ENCODE results near the gene DRD2.

Gene DRD2

DNA sequence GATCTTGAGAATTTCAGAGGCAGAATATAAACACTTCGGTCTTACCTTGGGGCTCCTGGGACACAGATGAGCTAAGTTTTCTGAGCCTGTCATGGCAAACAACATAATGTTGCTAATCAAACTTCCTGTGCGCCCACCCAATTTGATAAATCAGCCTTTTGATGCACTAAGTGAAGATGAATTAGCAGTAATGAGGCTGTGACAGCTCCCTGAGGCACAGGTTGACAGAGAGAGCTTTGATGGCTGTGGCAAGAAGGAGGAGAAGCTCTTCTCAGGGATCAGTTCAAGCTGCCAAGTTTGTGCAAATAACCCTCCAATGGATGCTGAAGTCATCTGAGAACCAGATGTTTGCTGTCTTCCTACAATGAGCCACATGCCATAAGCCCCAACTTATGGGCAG lies 34.4 kb downstream of the DRD2 start:
- DNase-seq = no peak

DNA sequence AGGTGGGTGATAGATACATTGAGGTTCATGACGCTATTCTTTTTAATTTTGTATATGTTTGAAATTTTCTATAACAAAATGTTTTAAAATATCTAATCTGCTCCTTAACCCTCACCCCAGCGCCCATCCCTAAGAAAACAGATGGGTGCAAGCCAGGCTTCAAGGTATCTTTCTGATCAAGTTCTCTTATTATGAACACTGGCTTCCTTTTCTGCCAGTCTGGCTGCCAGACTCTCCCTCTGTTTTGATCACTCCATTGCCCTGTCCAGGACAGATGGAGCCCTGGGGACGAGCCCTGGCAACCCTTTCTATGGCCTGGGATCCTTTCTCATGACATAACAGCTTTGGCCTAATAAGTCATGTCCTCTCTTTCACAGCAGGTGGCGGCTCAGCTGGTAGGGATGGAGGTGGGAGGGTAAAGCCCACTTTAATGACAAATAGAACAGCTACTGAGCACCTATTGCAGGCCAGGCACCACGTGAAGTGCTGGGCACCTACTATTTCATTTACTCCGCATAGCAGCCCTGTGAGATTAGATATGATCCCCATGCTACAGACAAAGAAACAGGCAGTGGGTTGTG lies 38.4 kb downstream of the DRD2 start:
- no peak for DNase-seq

DNA sequence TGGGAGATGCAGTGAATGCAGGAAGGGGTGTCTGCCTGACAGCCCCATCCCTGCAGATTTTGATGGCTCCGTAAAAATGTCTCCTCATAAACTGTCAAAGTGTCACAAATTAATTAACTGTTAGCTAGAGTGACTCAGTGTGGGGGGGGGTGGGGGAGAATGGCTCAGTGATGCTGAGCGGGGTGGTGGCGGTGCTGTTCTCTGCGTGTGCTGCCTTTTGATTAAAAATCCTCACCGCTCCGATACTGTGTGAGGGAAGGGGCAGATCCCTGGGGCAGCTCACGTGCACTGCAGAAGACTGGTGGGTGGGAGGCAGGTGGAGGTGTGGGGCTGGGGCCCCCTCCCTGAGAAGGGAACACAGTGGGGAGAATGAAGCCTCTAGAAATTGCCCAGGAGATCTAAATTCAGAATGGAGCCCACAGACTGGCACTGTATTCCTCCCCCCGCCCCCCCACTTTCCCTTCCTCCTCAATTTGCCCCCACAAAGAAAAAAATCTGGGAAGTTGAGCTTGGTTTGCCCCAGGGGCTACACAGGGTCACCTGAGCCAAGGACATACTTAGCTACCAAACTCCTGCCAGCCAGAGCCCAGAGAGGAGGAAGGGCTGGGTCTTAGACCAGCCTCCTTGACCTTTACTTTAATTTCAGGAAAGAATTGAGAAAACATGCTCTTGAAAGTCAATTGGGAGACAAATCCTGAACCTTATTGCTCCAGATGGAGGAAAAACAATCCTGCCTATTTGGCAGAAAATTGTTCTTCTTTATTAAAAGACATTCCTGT lies 39.8 kb downstream of the DRD2 start:
- DNase-seq = no peak

GRCh38 chr11:113431746-113432145 lies 43.5 kb downstream of the DRD2 start:
- DNase-seq = no peak

DNA sequence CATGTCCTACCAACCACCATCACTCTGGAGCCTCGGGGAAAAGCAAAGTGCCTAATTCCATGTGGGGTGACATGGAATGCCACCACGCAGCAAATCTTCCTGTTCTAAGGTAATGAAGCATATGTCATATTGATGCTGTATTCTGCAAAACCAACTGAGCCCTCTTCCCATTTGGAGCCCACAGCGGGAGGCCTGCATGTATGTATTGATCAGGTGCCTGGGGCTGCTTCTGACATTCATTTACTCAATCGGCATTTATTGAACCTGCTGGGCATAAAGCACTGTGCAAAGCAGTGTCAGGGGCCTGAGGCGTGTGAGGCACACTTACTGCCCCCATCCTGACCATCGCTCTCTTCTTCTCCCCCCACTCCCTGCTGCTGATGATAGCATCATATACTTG lies 48.5 kb downstream of the DRD2 start:
- DNase-seq = no peak

- DNase-seq = no peak
Measured at GRCh38 chr11:113420808-113421207, 54.4 kb downstream of the DRD2 start.

- DNase-seq = no peak
Measured at GRCh38 chr11:113419454-113420003, 55.7 kb downstream of the DRD2 start.

GRCh38 chr11:113417428-113417827 lies 57.8 kb downstream of the DRD2 start:
- DNase-seq = no peak

DNA sequence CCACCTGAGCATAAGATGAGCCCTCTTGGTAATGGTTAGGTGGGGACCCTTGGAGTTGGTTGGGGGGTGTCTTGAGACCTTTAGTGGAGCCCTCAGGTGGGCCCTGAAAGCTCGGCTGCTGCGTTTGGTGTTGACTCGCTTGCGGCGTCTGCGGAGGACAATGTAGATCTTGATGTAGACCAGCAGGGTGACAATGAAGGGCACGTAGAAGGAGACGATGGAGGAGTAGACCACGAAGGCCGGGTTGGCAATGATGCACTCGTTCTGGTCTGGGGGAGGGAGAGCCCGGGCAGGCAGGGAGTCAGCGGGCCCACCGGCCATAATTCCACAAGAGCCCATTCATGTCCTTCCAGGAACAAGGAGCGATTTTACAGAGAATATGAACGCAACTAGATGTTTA lies 59.9 kb downstream of the DRD2 start:
- no peak for DNase-seq

GRCh38 chr11:113412675-113413074 lies 62.5 kb downstream of the DRD2 start:
- no peak for DNase-seq

GRCh38 chr11:113411536-113411935 lies 63.7 kb downstream of the DRD2 start:
- no peak for DNase-seq

DNA sequence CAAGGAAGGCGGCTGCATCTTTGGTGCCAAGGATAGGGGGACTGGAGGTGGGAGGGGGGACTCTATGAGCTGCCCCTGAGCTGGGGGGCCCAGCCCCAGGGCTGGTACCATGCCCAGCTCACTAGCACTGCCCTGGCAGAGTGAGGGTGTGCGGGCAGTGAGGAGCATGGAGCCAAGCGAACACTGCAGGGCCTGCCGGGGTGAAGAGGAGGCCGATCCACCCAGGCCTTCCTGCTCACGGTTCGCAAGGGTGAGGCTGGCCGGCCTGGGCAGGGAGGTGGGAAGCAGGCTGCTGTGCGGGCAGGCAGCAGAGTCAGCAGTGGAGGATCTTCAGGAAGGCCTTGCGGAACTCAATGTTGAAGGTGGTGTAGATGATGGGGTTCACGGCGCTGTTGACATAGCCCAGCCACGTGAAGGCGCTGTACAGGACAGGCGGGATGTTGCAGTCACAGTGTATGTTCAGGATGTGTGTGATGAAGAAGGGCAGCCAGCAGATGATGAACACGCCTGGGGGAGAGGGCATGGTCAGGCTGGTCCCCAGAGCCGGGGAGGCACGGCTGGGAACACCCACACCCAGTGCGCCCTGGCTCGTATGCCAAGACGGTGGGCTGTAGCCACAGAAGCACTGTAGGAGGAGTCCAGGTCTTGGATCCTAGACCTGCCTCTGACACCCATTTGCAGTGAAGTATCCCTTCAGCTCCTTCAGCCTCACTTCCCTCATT lies 64.6 kb downstream of the DRD2 start:
- DNase-seq = no peak

- DNase-seq = no peak
Measured at GRCh38 chr11:113409526-113409925, 65.7 kb downstream of the DRD2 start.

GRCh38 chr11:113408887-113409286 lies 66.3 kb downstream of the DRD2 start:
- no peak for DNase-seq

- DNase-seq = no peak
Measured at GRCh38 chr11:113408206-113408605, 67.0 kb downstream of the DRD2 start.

DNA sequence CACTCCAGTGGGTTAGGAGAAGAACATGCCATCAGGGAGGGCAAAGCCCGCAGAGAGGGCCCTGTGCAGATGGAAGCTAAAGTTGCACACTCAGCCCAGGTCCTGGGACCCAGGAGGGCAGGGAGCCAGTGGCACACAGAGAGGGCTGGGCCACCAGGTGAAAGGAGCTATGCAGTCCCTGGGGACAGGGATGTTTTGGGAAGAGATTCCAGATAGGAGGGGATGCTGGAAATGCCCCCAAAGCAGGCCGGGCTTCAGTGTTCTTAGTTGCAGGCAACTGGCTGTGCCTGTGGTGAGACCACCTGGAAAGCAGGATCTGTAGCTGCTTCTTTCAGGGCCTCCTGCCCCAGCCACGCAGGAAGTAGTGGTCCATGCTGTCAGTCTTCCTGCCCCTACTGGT lies 68.0 kb downstream of the DRD2 start:
- no peak for DNase-seq

DNA sequence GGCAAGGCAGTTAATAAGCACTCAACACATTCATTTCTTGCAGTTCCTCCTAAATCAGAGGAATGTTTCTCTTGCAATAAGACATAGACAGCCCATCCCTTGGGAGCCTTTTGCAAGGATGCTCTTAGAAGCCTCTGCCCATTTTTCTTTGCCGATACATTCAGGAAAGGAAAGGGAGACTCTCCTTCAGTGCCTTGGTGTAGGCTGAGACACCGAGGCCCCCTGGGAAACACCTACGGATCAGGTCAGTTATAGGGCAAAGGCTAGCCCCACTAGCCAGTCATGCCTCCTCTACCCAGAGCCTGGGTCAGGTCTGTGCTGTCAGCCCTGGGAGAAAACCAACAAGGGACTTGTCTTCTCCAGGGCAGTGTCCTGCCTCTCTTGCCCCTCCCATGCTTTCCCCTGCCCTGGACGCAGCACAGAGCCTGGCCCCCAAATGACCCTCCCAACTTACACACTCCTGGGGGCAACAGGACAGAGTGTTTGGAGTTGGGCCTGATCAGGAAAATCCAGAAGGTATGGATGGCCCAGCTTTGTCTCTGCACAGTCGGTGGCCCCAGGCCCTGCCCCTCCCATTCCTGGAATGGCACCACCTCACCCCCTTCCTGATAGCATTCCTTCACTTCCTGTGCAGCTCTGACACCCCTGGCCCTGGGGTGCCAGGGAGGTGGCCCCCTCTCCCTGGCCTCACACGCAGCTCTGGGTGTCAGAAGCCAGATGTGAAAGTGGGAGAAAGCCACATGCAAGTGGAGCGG lies 69.3 kb downstream of the DRD2 start:
- DNase-seq = no peak

DNA sequence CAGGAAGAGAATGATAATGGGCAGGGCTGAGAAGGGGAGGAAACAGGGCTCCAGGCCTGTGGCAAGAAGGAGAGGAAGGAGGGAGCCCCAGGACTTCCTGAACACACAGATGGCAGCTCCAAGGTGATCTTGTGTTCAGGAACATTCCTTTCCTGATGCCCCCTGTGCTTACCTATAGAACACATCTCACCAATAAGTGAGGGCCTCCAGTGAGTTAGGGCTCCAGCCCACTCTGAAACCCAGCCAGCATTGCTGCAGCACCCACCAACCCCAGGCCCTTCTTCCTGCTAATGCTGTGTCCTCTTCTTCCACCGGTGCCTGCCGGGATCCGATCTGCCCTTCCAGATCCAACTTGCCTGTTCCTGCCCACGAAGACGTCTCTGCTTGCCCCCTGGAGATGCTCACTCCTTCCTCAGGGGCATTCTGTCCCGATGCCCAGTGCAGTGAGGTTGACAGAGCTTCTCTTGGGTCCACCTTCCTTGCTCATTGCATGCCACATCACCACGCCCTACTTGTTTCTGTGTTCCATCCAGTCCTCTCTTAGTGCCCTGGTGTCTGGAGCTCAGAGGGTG lies 70.3 kb downstream of the DRD2 start:
- DNase-seq = no peak

DNA sequence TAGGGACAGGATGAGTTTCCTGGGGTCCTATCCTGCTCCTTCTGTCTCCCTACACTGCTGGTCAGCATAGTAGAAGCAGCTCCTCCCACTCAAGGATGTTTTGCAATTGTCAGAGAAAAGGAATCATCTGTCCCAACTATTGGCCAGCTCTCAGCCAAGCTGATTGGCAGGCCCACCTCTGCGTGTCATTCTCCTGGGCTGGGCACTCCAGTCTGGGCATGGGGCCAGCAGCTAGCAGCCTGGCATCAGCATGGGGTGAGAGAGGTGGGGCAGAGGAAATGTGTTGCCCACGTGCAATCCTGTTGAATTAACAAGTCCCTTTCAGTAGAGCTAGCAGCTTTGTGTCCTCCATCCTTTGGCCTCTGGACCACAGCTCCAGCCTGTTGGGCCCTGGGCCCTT lies 73.5 kb downstream of the DRD2 start:
- DNase-seq = peak; percentile 68

DNA sequence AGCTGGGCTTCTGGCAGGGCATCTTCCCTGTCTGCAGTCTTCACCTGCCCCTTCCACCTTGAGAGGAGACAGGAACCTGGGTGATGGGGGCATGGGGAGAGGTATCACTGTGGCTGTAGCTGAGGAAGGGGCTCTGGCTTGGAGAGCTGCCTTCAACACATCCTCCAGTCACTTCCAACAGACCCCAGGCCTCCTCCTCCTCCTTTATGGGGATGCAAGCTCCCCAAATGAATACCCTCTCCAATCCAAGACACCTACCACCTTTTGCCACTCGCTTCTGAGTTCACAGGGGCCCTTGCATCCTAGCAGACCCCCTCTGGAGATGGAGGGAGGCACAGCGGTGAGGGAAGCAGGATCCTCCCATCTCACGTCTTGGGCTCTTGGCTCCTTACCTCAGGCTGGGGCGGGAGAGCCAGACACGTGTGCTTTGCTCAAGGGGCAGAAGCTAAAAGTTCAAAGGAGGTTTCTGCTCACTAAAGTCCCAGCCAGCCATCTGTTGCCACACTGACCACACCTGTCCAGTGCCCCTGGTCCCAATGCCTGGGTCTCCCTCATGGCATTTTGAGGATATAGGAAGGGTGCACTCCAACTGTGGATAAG lies 74.5 kb downstream of the DRD2 start:
- DNase-seq = no peak

- DNase-seq = no peak
Measured at GRCh38 chr11:113398669-113399430, 76.3 kb downstream of the DRD2 start.

DNA sequence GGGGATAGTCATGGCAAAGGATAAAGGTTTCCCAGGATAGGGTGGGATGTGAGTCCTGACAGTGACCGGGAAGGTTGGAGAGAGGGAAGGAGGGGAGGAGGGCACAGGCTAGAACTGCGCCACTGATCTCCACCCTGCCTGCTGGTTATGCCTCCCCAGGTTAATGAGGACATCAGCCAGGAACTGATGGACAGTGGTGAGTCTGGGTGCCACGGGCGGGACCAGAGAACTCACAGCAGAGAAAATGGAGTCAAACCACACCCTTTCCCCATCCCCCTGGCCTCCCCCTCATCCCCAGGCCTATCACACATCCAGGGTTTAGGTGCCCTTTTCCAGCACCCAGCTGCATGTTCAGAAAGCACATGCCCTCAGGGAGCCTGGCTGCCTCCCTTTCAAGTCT lies 77.4 kb downstream of the DRD2 start:
- no peak for DNase-seq

All from hematopoietic multipotent progenitor cell treated with erythropoietin and hydrocortisone succinate and interleukin-3 and kit ligand, for 6 days (in vitro differentiated cells).